HEK293 (cell line): Measurements from ENCODE around the gene ZNF462.

Source experiments
- TRIM28 ChIP-seq: IDR thresholded peaks from 2 replicates; pipeline ENCODE4 v1.6.1; 2011; ENCODE audit warnings: low read length, control low read depth, borderline replicate concordance
- ZNF140 ChIP-seq: fragments of 450-650 bp; formaldehyde crosslinking; IDR thresholded peaks from 2 replicates; pipeline ENCODE4 v1.5.1; 2016; ENCODE audit warnings: missing biosample characterization, missing genetic modification characterization
- ZNF24 ChIP-seq: fragments of 450-650 bp; formaldehyde crosslinking; IDR thresholded peaks from 2 replicates; pipeline ENCODE4 v1.5.1; 2016; ENCODE audit warnings: missing biosample characterization, missing genetic modification characterization
- ZNF747 ChIP-seq: fragments of 450-650 bp; formaldehyde crosslinking; IDR thresholded peaks from 2 replicates; pipeline ENCODE4 v1.5.1; 2016; ENCODE audit warnings: missing biosample characterization, missing genetic modification characterization

GRCh38 chr9:106864373-106865143, 1.6 kb downstream of the ZNF462 start:
- TF ChIP-seq ZNF140 (tag by site-specific recombination) (no peak), TRIM28 (no peak), ZNF24 (tag by site-specific recombination) (no peak), ZNF747 (no peak)
